ENCODE results near the gene CDK5. TPM values are rescaled to one million over a fixed set of nuclear protein-coding genes. Genes with fewer than 3 reads are reported as not detected.

Gene CDK5
- total RNA-seq, 1 donor from 2014 or later, result 13.7 TPM

GRCh38 chr7:151060416-151061212, 2.9 kb upstream of the CDK5 start:
- Histone ChIP-seq H3K4me1 (peaks cover 44% of the 10 kb centered on the region), H3K27ac (peak overlapping the region; percentile 97), H3K27me3 (ENCODE audit: low read depth) (no peaks in the 10 kb centered on the region), H3K9me3 (no peaks in the 10 kb centered on the region), H3K4me3 (peak overlapping the region; percentile 72), H3K36me3 (peaks cover 29% of the 10 kb centered on the region)
- intact Hi-C loops (cut with DNase I), result no loop called here
- TF ChIP-seq, protein P1, sequence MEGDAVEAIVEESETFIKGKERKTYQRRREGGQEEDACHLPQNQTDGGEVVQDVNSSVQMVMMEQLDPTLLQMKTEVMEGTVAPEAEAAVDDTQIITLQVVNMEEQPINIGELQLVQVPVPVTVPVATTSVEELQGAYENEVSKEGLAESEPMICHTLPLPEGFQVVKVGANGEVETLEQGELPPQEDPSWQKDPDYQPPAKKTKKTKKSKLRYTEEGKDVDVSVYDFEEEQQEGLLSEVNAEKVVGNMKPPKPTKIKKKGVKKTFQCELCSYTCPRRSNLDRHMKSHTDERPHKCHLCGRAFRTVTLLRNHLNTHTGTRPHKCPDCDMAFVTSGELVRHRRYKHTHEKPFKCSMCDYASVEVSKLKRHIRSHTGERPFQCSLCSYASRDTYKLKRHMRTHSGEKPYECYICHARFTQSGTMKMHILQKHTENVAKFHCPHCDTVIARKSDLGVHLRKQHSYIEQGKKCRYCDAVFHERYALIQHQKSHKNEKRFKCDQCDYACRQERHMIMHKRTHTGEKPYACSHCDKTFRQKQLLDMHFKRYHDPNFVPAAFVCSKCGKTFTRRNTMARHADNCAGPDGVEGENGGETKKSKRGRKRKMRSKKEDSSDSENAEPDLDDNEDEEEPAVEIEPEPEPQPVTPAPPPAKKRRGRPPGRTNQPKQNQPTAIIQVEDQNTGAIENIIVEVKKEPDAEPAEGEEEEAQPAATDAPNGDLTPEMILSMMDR (IDR thresholded peaks at IDR 0.05), result no peak
- DNase-seq, result no peak
- ATAC-seq, result no peak

DNA sequence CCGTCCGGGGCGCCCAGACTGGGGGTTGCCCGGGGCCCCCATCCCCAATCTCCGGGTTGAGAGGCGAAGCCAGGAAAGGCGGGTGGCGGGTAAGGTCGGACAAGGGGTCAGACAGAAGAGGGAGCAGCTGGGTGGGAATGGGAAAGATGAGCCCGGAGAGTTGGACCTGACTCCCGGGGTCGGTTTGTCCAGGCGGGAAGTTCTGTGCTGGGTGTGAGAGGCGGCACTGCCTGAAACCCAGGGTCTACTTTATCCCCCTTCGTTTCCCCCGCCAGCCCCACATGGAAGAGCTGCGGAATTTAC, 2.4 kb upstream of the CDK5 start:
- H3K27ac ChIP-seq, result peak overlapping the region; percentile 97
- no peaks in the 10 kb centered on the region for H3K9me3 ChIP-seq
- H3K4me3 ChIP-seq, result peak overlapping the region; percentile 72
- H3K4me1 ChIP-seq, result peaks cover 44% of the 10 kb centered on the region
- DNase-seq (no peak), ATAC-seq (no peak)
- no peaks in the 10 kb centered on the region for H3K27me3 ChIP-seq (ENCODE audit: low read depth)
- intact Hi-C loops (cut with DNase I), result no loop called here
- peaks cover 23% of the 10 kb centered on the region for H3K36me3 ChIP-seq
- TF ChIP-seq, protein P1 (IDR thresholded peaks at IDR 0.05), result no peak

- peaks cover 44% of the 10 kb centered on the region for H3K4me1 ChIP-seq
- DNase-seq, result peak; percentile 86
- peak within 1 kb of the TSS; percentile 97 for H3K27ac ChIP-seq
Observed at GRCh38 chr7:151059367-151060112, 1.8 kb upstream of the CDK5 start, which contains the start of gene SLC4A2. TSS of gene SLC4A2 (plus strand) at chr7:151059589. CDS start at chr7:151061988, 2,399 bp downstream.

GRCh38 chr7:151058781-151059366, 1.2 kb upstream of the CDK5 start:
- ATAC-seq, result no peak
- TF ChIP-seq, protein P1 (IDR thresholded peaks at IDR 0.05), result no peak

More at GRCh38 chr7:151059367-151060112, 1.8 kb upstream of the CDK5 start, which contains the start of gene SLC4A2:
- peak; percentile 69 to 74 for ATAC-seq
- Histone ChIP-seq H3K27me3 (ENCODE audit: low read depth) (no peaks in the 10 kb centered on the region), H3K4me3 (peak within 1 kb of the TSS; percentile 72), H3K9me3 (no peaks in the 10 kb centered on the region), H3K36me3 (peaks cover 18% of the 10 kb centered on the region)
- intact Hi-C loops (cut with DNase I), result no loop called here
- TF ChIP-seq, protein P1 (IDR thresholded peaks at IDR 0.05), result peak; percentile 49

GRCh38 chr7:151057989-151058780, 488 bp upstream of the CDK5 start:
- peaks cover 10% of the 10 kb centered on the region for H3K36me3 ChIP-seq
- no peaks in the 10 kb centered on the region for H3K27me3 ChIP-seq (ENCODE audit: low read depth)
- peak; percentile 99 for DNase-seq
- peaks cover 48% of the 10 kb centered on the region for H3K4me1 ChIP-seq
- ATAC-seq, result peak; percentile 88 to 92
- H3K9me3 ChIP-seq, result no peaks in the 10 kb centered on the region
- intact Hi-C loops (cut with DNase I), result no loop called here
- H3K4me3 ChIP-seq, result peak overlapping the region; percentile 72
- TF ChIP-seq, protein P1 (IDR thresholded peaks at IDR 0.05), result no peak
- H3K27ac ChIP-seq, result peak overlapping the region; percentile 97

More at GRCh38 chr7:151058781-151059366, 1.2 kb upstream of the CDK5 start:
- H3K9me3 ChIP-seq, result no peaks in the 10 kb centered on the region
- peaks cover 11% of the 10 kb centered on the region for H3K36me3 ChIP-seq
- H3K27ac ChIP-seq, result peak overlapping the region; percentile 97
- no peak for DNase-seq
- no peaks in the 10 kb centered on the region for H3K27me3 ChIP-seq (ENCODE audit: low read depth)
- intact Hi-C loops (cut with DNase I), result no loop called here
- H3K4me1 ChIP-seq, result peaks cover 44% of the 10 kb centered on the region
- peak overlapping the region; percentile 72 for H3K4me3 ChIP-seq

Data from lower lobe of right lung (tissue), 2 donors.